GM12874 (cell line): ENCODE measurements around the gene NCAN.

Experiments used
- TF ChIP-seq, protein P1 (sequence below): IDR thresholded peaks from 2 replicates; pipeline ENCODE4 v1.5.1; 2011; ENCODE audit warnings: low read depth, mild to moderate bottlenecking, control low read depth, low read length, moderate library complexity; ENCODE audit not compliant: insufficient read depth

Gene NCAN

DNA sequence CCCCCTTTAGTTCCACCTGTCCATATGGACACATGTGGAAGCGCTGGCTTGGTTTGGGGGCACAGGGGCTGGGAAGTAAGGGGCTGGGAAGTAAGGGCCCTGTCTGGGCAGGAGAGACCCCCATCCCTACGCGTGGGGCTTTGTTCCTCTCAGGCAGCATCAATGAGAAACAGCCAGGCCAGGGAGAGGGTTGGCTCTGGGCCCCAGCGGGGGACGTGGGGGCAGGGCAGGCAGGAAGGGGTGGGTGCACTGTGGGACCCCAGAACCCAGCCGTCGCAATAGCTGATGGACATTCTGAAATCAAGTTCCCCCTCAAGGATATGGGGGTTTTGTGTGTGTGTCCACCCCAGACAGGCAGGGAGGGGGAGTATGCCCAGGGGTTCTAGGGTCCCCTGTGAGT lies 1.2 kb downstream of the NCAN start:
- TF ChIP-seq, protein P1, sequence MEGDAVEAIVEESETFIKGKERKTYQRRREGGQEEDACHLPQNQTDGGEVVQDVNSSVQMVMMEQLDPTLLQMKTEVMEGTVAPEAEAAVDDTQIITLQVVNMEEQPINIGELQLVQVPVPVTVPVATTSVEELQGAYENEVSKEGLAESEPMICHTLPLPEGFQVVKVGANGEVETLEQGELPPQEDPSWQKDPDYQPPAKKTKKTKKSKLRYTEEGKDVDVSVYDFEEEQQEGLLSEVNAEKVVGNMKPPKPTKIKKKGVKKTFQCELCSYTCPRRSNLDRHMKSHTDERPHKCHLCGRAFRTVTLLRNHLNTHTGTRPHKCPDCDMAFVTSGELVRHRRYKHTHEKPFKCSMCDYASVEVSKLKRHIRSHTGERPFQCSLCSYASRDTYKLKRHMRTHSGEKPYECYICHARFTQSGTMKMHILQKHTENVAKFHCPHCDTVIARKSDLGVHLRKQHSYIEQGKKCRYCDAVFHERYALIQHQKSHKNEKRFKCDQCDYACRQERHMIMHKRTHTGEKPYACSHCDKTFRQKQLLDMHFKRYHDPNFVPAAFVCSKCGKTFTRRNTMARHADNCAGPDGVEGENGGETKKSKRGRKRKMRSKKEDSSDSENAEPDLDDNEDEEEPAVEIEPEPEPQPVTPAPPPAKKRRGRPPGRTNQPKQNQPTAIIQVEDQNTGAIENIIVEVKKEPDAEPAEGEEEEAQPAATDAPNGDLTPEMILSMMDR = no peak

GRCh38 chr19:19213426-19214158 lies 1.8 kb downstream of the NCAN start:
- TF ChIP-seq, protein P1 = no peak

GRCh38 chr19:19214159-19214490 lies 2.4 kb downstream of the NCAN start:
- TF ChIP-seq, protein P1 = no peak

DNA sequence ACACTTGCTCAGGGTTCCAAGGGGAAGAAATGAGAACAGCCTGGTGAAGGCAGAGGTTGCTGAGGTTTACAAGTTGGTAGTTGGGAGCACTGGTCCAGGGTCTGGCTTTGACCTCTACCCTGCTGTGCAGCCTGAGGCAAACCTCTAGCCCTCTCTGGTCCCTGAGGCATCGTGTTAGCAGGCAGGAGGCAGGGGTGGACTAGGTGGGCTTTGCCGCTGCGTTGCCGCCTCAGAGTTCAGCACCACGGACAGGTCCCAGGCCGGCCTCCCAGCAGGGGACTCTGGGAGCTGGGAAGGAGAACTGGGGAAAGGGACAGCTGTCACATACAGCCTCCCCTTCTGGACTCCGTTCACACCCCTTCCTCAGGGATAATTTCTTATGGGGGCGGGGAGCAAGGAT lies 3.1 kb downstream of the NCAN start:
- TF ChIP-seq, protein P1 = no peak

DNA sequence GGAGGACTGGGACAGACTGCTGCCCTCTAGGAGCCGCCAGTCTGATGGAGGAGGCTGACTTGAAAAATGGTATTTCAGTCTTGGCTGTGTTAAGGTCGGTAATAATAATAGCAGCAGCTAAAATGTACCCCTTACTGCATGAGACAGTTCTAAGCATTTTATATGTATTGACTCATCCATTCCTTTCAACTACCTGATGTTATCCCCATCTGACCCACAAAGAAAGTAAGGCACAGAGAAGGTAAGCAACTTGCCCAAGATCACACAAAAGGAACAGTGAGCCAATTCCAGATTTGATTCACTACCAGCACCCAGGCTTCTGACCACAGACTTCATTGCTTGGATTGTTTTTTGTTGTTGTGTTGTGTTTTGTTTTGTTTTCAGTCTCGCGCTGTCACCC lies 4.0 kb downstream of the NCAN start:
- TF ChIP-seq, protein P1 = no peak

- TF ChIP-seq, protein P1 = no peak
Measured at GRCh38 chr19:19217099-19217498, 5.3 kb downstream of the NCAN start.

GRCh38 chr19:19218911-19219310 lies 7.2 kb downstream of the NCAN start:
- TF ChIP-seq, protein P1 = no peak
